ENCODE measurements around the gene NEURL4.

NEURL4 gene

DNA sequence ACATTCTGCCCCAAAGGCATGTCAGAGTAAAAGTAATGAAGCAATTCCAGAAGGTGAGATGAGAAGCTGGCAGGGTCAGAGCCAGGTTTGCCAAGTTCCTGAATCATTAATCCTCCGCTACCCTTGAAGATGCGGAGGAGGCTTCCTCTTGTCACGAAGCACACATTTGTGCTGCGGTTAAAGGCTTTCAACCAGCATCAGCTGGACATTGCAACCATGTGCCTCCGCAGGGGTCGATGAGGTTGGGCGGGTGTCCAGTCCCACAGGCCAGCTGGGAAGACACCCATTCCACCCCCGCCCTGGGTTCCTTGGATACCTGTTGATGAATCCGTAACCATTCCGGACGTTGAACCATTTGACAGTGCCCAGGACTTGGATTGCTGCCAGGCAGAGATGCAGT is 36.0 kb downstream of the NEURL4 start:
- no peak for FAIRE-seq
- TF ChIP-seq POLR2A (IDR thresholded peaks at IDR 0.05; ENCODE audit: low read depth, low read length) (no peak), POLR2AphosphoS5 (IDR thresholded peaks at IDR 0.05; ENCODE audit: low read depth, low read length) (no peak), TAF1 (IDR thresholded peaks at IDR 0.05; ENCODE audit: borderline replicate concordance, low read depth, low read length) (no peak)
- DNase-seq (ENCODE audit: insufficient read length): no peak

DNA sequence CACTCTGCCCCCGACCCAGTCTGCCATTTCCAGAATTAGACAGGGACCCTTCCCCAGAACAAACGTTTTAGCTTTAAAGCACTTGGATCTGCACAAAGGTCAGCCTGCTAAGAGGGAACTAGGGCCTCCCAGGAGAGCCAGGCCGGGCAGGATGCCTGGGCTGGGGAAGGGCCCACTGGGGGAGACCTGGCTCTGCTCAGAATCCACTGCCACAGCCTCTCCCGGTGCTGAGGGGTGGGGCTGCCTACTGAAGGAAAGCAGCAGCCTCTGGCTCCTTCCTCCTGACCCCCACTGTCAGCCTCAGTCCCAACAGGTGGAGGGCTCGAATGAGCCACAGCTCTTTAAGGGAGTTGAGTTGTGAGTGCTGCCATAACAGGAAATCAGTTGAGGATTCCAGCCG is 36.4 kb downstream of the NEURL4 start:
- DNase-seq (ENCODE audit: insufficient read length): no peak
- TF ChIP-seq POLR2AphosphoS5 (IDR thresholded peaks at IDR 0.05; ENCODE audit: low read depth, low read length) (no peak), POLR2A (IDR thresholded peaks at IDR 0.05; ENCODE audit: low read depth, low read length) (no peak), TAF1 (IDR thresholded peaks at IDR 0.05; ENCODE audit: borderline replicate concordance, low read depth, low read length) (no peak)

DNA sequence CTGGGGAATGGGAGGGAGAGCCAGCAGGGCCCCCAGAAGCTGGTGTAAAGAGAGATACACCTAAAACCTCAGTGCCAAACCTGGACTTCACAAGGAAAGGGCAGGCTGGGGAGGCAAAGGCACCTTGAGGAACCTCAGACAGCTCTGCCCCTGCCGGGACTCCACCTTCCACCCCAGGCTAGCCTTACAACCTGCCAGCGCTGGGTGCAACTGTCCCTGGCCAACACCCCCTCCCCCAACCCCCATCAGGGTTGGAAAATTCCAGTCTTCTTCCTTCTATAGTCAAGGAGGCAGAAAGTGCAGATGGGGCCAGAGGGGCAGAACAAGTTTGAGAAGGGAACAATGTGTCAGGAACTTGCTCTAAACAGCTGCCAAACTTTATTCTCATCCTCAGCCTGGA is 36.9 kb downstream of the NEURL4 start:
- no peak for DNase-seq (ENCODE audit: insufficient read length)
- no peak for FAIRE-seq
- TF ChIP-seq TAF1 (IDR thresholded peaks at IDR 0.05; ENCODE audit: borderline replicate concordance, low read depth, low read length) (no peak), POLR2AphosphoS5 (IDR thresholded peaks at IDR 0.05; ENCODE audit: low read depth, low read length) (no peak)

More for the DNA sequence above, 36.4 kb downstream of the NEURL4 start:
- no peak for FAIRE-seq

DNA sequence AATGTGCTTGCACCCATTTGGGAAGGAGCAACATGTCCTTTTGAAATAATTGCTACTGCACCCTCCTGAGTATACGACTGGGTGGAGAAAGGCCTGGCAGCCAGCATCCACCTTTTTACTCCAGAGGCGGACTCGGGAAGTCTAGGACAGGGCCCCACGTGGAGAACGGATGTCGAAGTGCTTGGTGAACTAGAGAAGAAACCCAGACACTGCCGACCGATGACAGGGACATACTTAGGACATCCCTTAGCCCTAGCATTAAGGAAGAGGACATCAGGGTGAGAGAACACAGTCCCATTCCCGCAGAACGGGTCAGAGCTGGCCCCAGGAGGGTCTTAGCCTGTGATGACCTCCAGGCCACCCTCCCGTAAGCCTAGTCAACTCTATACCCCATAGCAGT is 38.5 kb downstream of the NEURL4 start:
- DNase-seq (ENCODE audit: insufficient read length) (no peak), FAIRE-seq (no peak)
- TF ChIP-seq TAF1 (IDR thresholded peaks at IDR 0.05; ENCODE audit: borderline replicate concordance, low read depth, low read length) (no peak), POLR2AphosphoS5 (IDR thresholded peaks at IDR 0.05; ENCODE audit: low read depth, low read length) (no peak), POLR2A (IDR thresholded peaks at IDR 0.05; ENCODE audit: low read depth, low read length) (no peak)

DNA sequence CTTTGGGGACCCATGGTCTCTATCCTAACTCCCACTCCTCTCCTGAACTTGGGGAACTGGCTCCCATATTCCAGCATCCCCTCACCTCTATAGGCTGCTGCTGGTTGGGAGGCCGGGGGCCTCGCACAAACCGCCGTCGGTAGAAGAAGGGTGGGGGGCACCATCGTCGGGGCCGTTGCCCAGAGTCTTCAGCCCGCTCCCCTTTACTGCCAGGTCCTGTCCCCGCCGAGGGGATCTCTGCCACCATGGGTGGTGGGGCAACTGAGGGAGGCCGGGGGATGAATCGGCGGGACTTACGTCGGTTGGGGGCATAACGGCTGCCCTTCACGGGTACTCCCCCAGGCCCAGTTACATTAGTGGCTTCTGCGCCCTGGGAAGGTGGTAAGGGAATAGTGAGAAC is 39.0 kb downstream of the NEURL4 start:
- no peak for FAIRE-seq
- no peak for TF ChIP-seq POLR2A (IDR thresholded peaks at IDR 0.05; ENCODE audit: low read depth, low read length)
- TF ChIP-seq TAF1 (IDR thresholded peaks at IDR 0.05; ENCODE audit: borderline replicate concordance, low read depth, low read length): no peak
- TF ChIP-seq POLR2AphosphoS5 (IDR thresholded peaks at IDR 0.05; ENCODE audit: low read depth, low read length): no peak
- no peak for DNase-seq (ENCODE audit: insufficient read length)

DNA sequence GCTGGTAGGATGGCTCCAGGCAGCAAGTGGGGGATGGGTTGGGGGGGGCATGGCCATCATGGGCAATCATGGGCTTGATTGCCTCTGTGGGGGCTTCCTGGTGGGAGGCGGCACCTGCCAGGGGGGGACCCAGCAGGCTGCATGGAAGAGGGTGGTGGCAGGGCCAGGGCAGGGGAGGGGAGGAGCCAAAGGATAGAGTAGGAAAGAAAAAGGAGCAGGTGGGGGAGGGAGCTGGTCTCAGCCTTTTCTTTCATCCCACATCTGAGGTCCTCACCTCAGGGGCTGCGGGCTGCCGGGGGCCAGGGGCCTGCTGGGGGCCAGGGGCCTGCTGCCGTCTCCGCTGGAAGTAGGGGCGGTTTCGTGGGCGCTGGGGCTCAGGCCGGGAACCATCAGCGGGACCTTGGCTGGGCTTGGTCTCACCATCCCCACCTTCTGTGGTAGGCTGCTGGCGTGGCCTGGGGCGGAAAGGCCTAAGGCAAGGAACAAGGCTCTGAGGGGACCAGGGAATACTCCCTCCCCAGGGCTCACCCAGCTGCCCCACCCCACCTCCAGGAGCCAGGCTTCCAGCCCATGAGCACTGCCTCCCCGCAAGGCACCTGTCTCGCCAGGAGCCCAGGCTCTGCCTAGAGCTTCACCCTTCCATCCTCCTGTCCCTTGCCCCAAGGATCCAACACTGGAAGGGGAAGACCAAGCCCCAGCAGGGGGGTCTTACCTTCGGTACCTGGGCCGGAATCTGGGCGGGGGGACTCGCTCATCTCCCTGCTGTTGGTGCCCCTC is 39.7 kb downstream of the NEURL4 start:
- TF ChIP-seq TAF1 (IDR thresholded peaks at IDR 0.05; ENCODE audit: borderline replicate concordance, low read depth, low read length) (no peak), POLR2A (IDR thresholded peaks at IDR 0.05; ENCODE audit: low read depth, low read length) (no peak), POLR2AphosphoS5 (IDR thresholded peaks at IDR 0.05; ENCODE audit: low read depth, low read length) (no peak)
- no peak for FAIRE-seq

DNA sequence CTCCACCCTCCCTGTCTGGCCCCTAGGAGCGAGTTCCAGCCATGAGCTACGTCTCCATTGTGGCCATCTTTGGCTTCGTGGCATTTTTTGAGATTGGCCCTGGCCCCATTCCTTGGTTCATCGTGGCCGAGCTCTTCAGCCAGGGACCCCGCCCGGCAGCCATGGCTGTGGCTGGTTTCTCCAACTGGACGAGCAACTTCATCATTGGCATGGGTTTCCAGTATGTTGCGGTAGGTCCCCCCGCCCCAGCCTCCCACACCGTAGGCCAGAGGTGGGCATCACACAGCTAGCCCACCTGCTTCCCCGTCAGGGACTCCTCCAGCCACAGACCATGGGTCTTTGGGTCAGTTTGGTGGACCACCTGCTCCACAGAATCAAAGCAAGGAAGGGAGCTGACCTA is 43.5 kb downstream of the NEURL4 start:
- FAIRE-seq (no peak), DNase-seq (ENCODE audit: insufficient read length) (no peak)
- TF ChIP-seq POLR2A (IDR thresholded peaks at IDR 0.05; ENCODE audit: low read depth, low read length) (no peak), TAF1 (IDR thresholded peaks at IDR 0.05; ENCODE audit: borderline replicate concordance, low read depth, low read length) (no peak), POLR2AphosphoS5 (IDR thresholded peaks at IDR 0.05; ENCODE audit: low read depth, low read length) (no peak)

More for the DNA sequence above, 39.7 kb downstream of the NEURL4 start:
- DNase-seq (ENCODE audit: insufficient read length): no peak

DNA sequence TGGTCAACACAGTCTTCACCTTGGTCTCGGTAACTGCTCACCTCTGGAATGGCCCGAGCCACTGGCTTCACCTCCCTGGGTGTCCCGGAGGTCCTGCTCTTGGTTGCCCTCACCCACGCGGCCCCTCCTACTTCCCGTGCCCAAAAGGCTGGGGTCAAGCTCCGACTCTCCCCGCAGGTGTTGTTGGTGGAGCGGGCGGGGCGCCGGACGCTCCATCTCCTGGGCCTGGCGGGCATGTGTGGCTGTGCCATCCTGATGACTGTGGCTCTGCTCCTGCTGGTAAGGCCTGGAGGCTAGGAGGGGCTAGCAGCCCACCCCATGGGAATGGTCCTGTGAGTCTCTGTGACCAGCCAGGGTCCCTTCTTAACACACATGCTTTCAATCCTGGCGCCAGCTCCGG is 44.2 kb downstream of the NEURL4 start:
- TF ChIP-seq POLR2A (IDR thresholded peaks at IDR 0.05; ENCODE audit: low read depth, low read length): no peak
- TF ChIP-seq TAF1 (IDR thresholded peaks at IDR 0.05; ENCODE audit: borderline replicate concordance, low read depth, low read length): no peak
- TF ChIP-seq POLR2AphosphoS5 (IDR thresholded peaks at IDR 0.05; ENCODE audit: low read depth, low read length): no peak
- FAIRE-seq (no peak), DNase-seq (ENCODE audit: insufficient read length) (no peak)

DNA sequence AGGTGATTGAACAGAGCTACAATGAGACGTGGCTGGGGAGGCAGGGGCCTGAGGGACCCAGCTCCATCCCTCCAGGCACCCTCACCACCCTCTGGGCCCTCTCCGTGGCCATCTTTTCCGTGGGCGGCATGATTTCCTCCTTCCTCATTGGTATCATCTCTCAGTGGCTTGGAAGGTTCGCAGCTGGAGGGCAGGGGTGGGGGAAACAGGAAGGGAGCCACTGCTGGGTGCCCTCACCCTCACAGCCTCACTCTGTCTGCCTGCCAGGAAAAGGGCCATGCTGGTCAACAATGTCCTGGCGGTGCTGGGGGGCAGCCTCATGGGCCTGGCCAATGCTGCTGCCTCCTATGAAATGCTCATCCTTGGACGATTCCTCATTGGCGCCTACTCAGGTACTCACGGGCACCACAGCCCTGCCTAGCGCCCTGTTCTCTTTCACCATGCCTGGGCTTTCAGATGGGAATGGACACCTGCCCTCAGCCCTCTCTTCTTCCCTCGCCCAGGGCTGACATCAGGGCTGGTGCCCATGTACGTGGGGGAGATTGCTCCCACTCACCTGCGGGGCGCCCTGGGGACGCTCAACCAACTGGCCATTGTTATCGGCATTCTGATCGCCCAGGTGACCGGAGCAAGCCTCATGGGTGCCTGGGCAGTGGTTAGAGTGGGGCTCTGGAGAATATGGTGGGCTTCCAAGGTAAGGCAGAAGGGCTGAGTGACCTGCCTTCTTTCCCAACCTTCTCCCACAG is 45.5 kb downstream of the NEURL4 start:
- no peak for FAIRE-seq
- no peak for DNase-seq (ENCODE audit: insufficient read length)
- TF ChIP-seq TAF1 (IDR thresholded peaks at IDR 0.05; ENCODE audit: borderline replicate concordance, low read depth, low read length) (no peak), POLR2A (IDR thresholded peaks at IDR 0.05; ENCODE audit: low read depth, low read length) (no peak), POLR2AphosphoS5 (IDR thresholded peaks at IDR 0.05; ENCODE audit: low read depth, low read length) (no peak)

DNA sequence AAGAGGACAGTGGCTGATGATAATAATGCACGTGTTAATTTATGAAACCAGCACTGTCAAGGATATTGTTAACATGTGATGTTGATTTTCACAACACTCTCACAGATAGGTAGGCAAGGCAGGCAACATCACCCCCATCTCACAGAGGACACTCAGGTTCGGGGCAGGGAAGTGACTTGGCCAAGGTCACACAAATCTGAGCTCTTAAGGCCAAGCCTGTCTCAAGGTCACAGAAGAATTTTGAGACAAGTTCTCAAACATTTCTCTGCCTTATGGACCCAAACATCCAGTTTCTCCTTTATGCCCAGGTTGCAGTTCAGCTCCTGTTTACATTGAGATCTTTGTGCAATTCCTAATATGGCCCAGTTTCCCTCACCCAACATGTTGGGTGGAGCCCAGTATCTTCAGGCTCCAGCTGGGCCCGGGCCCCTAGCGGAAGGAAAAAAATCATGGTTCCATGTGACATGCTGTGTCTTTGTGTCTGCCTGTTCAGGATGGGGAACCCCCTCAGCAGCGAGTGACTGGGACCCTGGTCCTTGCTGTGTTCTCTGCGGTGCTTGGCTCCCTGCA is 46.3 kb downstream of the NEURL4 start:
- no peak for TF ChIP-seq POLR2AphosphoS5 (IDR thresholded peaks at IDR 0.05; ENCODE audit: low read depth, low read length)
- no peak for TF ChIP-seq TAF1 (IDR thresholded peaks at IDR 0.05; ENCODE audit: borderline replicate concordance, low read depth, low read length)
- TF ChIP-seq POLR2A (IDR thresholded peaks at IDR 0.05; ENCODE audit: low read depth, low read length): no peak
- DNase-seq (ENCODE audit: insufficient read length): no peak
- no peak for FAIRE-seq

DNA sequence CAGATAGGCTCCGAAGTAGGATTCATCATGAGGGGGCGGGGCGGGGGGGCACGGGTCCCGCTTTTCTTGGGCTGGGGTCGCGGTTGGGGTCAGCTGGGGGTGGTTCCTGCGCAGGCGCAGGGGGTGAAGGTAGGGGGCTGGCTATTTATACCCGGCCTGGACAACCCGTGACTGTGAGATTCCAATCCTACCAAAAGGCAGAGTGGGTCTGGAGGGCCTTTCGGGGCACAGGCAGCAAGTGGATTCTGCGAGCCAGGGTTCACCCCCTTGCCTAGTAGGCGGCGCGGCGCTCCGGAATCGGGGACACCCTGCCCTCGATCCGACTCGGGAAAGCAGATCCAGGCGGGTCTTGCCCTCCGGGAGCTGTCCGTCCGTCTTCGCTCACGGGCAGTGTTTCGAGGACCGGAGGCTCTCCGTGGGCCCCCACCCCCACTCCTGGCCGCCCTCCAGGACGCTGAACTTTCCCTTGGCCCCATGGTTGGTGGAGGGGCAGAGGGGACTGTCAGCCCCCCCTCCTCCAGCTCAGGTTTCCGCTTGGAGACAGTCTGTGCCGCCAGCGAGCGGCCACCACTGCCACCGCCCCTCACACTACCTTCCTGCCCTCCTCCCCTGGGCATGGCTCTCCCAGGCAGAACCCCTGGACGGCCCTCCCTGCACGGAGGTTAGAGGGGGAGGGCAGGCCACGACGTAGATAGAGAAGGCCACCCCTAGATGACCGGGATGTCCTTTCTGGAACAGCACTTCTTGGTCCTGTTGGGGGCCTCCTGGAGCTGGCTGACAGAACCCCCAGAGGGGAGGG is 47.0 kb downstream of the NEURL4 start:
- DNase-seq (ENCODE audit: insufficient read length) (no peak), FAIRE-seq (peak; percentile 21)
- no peak for TF ChIP-seq POLR2AphosphoS5 (IDR thresholded peaks at IDR 0.05; ENCODE audit: low read depth, low read length)
